ENCODE measurements around the gene ATP5PD. TPM values are rescaled to one million over a fixed set of nuclear protein-coding genes. Genes with fewer than 3 reads are reported as not detected.
"Not testable (repeated sequence)": the region's sequence is repeated elsewhere in the genome, so short reads cannot be mapped to it uniquely, and the experiment has no call there.

ATP5PD gene
- total RNA-seq, 4 donors from 2014 or later, result 171 to 241 (median 220) TPM

DNA sequence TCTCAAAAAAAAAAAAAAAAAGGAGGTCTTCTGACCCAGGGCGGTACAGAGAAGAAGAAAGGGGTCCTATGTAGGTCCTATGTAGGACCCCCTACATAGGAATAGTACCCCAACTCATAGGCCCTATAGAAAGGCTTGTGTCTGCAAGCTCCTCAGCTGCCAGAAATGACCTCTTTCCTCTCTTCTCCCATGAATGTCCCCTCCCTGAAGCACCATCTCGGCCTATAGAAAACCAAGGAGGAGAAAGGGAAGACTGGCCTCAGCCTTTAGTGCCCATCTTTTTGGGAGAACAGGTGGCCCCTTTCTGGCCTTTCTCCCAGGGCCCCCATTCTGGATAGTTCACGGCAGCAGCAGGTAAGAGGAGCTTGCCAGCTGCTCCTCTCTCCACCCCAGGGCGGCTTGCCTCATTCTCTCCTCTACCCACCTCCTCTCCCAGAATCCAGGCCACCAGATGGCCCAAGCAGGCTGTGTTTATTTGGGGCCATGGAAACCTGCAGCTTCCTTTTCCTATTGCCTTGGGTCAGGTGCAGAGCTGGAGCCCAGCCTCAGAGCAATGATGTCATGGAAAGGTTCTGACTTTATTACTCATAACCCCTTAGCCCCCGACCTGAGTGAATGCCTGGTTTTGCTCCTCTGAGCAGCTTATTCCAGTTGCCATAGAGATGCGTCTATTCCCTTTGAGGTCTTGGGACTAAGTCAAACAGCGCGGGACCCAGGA, 35.9 kb downstream of the ATP5PD start:
- DNase-seq (ENCODE audit: low spot score in 2 of 2), result no peak
- Histone ChIP-seq H3K27ac (peak overlapping the region in 1 of 4 donors; percentile 91), H3K27me3 (no peaks in the 10 kb centered on the region), H3K4me3 (no peak overlapping the region), H3K36me3 (peaks cover 0 to 6% (median 0%) of the 10 kb centered on the region in 3 donors), H3K9me3 (no peaks in the 10 kb centered on the region), H3K4me1 (peaks cover 0 to 35% (median 15%) of the 10 kb centered on the region in 4 donors)
- WGBS, 2 donors, result 64 to 65% methylated on average over 8 of the region's 8 CpGs
- TF ChIP-seq POLR2A (IDR thresholded peaks at IDR 0.05), result no peak
- TF ChIP-seq, protein P1, sequence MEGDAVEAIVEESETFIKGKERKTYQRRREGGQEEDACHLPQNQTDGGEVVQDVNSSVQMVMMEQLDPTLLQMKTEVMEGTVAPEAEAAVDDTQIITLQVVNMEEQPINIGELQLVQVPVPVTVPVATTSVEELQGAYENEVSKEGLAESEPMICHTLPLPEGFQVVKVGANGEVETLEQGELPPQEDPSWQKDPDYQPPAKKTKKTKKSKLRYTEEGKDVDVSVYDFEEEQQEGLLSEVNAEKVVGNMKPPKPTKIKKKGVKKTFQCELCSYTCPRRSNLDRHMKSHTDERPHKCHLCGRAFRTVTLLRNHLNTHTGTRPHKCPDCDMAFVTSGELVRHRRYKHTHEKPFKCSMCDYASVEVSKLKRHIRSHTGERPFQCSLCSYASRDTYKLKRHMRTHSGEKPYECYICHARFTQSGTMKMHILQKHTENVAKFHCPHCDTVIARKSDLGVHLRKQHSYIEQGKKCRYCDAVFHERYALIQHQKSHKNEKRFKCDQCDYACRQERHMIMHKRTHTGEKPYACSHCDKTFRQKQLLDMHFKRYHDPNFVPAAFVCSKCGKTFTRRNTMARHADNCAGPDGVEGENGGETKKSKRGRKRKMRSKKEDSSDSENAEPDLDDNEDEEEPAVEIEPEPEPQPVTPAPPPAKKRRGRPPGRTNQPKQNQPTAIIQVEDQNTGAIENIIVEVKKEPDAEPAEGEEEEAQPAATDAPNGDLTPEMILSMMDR (IDR thresholded peaks at IDR 0.05), result no peak
- no peak for TF ChIP-seq EP300 (IDR thresholded peaks at IDR 0.05)

DNA sequence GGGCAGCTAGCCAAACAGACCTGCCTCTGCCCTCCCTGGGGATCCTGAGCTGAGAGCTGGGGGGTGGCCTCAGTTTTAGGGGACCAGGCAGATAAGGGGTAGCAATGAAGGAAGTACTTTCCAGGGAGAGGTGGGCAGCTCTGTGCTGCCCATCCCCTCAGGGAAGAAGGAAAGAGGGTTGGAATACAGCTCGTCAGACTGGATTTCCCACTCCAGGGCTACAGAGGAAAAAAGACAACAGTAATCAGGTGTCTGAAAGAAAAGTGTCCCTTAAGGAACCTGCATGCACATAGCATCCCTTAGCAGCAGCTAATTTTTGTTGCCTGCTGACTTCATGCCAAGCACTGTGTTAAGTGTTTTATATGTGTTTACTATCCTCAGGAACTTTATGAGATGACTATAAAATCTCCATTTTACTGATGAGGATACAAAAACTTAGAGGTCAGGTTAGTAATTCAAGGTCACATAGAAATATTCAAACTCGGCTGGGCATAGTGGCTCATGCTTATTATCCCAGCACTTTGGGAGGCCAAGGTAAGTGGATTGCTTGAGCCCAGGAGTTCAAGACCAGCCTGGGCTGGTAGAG, 37.5 kb downstream of the ATP5PD start:
- H3K4me1 ChIP-seq, result peaks cover 0 to 28% (median 15%) of the 10 kb centered on the region in 4 donors
- 43 to 53% methylated on average over 2 of the region's 2 CpGs for WGBS, 2 donors
- TF ChIP-seq POLR2A (IDR thresholded peaks at IDR 0.05) (no peak), EP300 (IDR thresholded peaks at IDR 0.05) (no peak)
- TF ChIP-seq, protein P1 (IDR thresholded peaks at IDR 0.05), result no peak
- H3K27me3 ChIP-seq, result no peaks in the 10 kb centered on the region
- DNase-seq (ENCODE audit: low spot score in 2 of 2), result no peak
- no peak overlapping the region for H3K27ac ChIP-seq
- no peaks in the 10 kb centered on the region for H3K9me3 ChIP-seq
- peaks cover 0 to 15% (median 0%) of the 10 kb centered on the region in 3 donors for H3K36me3 ChIP-seq
- H3K4me3 ChIP-seq, result no peak overlapping the region

DNA sequence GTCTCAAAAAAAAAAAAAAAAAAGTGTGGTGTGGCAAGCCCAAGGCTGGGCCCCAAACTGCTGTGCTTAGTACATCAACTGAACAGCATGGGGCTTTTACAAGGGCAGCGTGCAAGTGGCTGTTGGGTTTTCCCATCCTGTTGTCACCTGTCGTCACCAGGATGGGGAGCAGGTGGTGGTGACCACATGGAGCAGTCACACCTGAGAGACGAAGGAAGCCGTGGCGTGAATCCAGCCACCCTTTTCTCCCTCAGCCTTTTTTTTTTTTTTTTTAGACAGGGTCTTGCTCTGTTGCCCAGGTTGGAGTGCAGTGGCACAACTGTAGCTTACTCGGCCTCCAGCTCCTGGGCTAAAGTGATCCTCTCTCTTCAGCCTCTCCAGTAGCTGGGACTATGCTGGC, 38.4 kb downstream of the ATP5PD start:
- Histone ChIP-seq H3K9me3 (no peaks in the 10 kb centered on the region), H3K27ac (no peak overlapping the region), H3K4me3 (no peak overlapping the region), H3K36me3 (peaks cover 0 to 24% (median 0%) of the 10 kb centered on the region in 3 donors), H3K4me1 (peaks cover 0 to 19% (median 10%) of the 10 kb centered on the region in 4 donors), H3K27me3 (no peaks in the 10 kb centered on the region)
- WGBS, 2 donors, result 86 to 91% methylated on average over 6 of the region's 6 CpGs
- no peak for TF ChIP-seq EP300 (IDR thresholded peaks at IDR 0.05)
- TF ChIP-seq, protein P1 (IDR thresholded peaks at IDR 0.05), result no peak
- TF ChIP-seq POLR2A (IDR thresholded peaks at IDR 0.05), result no peak
- DNase-seq (ENCODE audit: low spot score in 2 of 2), result no peak

DNA sequence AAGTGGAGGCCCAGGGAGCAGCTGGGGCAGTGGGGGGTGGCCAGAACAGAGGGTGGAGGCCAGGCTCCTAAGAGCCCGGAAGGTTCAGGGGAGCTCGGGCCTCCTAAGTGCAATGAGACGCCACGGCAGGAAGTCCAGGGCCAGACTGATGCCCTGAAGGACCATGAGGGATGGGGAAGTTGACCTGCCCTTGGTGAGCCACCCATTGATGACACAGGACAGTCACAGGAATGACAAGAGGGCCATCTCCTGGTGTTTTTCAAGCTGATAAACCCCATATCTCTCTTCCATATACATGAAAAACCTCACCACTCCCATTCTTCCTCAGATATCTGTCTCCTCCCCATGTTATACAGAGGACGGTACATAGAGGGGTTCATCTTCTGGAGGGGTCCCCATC, 40.1 kb downstream of the ATP5PD start:
- Histone ChIP-seq H3K27ac (no peak overlapping the region), H3K36me3 (peaks cover 0 to 41% (median 0%) of the 10 kb centered on the region in 3 donors), H3K4me3 (no peak overlapping the region), H3K9me3 (no peaks in the 10 kb centered on the region), H3K27me3 (no peaks in the 10 kb centered on the region), H3K4me1 (peaks cover 0 to 9% (median 4%) of the 10 kb centered on the region in 4 donors)
- no peak for DNase-seq (ENCODE audit: low spot score in 2 of 2)
- TF ChIP-seq POLR2A (IDR thresholded peaks at IDR 0.05), result no peak
- no peak for TF ChIP-seq EP300 (IDR thresholded peaks at IDR 0.05)
- TF ChIP-seq, protein P1 (IDR thresholded peaks at IDR 0.05), result no peak
- WGBS, 2 donors, result 84 to 89% methylated on average over 5 of the region's 5 CpGs

DNA sequence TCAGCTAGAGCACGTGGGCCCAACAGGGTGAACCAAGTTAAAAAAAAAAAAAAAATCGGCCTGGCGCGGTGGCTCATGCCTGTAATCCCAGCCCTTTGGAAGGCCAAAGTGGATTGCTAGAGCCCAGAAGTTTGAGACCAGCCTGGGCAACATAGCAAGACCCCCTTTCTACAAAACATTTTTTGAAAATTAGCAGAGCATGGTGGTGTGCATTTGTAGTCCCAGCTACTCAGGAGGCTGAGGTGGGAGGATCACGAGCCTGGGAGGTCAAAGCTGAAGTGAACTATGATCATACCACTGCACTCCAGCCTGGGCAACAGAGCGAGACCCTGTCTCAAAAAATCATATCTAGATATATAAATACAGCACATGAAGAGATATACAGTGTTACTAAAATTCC, 40.7 kb downstream of the ATP5PD start:
- H3K4me1 ChIP-seq; DNase-seq (ENCODE audit: low spot score in 2 of 2); H3K27ac ChIP-seq; H3K9me3 ChIP-seq; H3K4me3 ChIP-seq; H3K27me3 ChIP-seq: not testable (repeated sequence)
- 96% methylated on average over 6 of the region's 6 CpGs for WGBS, 2 donors
- H3K36me3 ChIP-seq, result peaks cover 0 to 47% (median 0%) of the 10 kb centered on the region in 3 donors
